K562 (cell line): Measurements from ENCODE around the gene PPP2R5A. TPM values are rescaled to one million over a fixed set of nuclear protein-coding genes. Genes with fewer than 3 reads are reported as not detected.

ENCODE experiments used
- CREB1 ChIP-seq, 2 experiments: sonication (generic) in 1 of 2; formaldehyde crosslinking in 1 of 2; IDR thresholded peaks; 2 replicates each; pipeline versions ENCODE4 v1.6.1 to v1.8.0; 2012 to 2022; ENCODE audit warnings: inconsistent platforms in 1 of 2, mild to moderate bottlenecking in 1 of 2, missing genetic modification reagents in 1 of 2, moderate library complexity in 1 of 2
- CXXC5 ChIP-seq: fragments of 250-450 bp; sonication (Bioruptor Pico); IDR thresholded peaks from 2 replicates; pipeline ENCODE4 v1.8.0; 2022; ENCODE audit warnings: inconsistent platforms, mild to moderate bottlenecking, moderate library complexity
- FIP1L1 ChIP-seq: fragments of 200-400 bp; formaldehyde crosslinking; IDR thresholded peaks from 2 replicates; pipeline ENCODE4 v1.6.1; 2018; ENCODE audit warnings: mild to moderate bottlenecking, low read depth, low read length; ENCODE audit not compliant: poor library complexity, severe bottlenecking
- HMG20B ChIP-seq: fragments of 250-450 bp; sonication (Bioruptor Pico); IDR thresholded peaks from 2 replicates; pipeline ENCODE4 v1.5.0; 2021; ENCODE audit warnings: mild to moderate bottlenecking
- HNRNPL ChIP-seq: fragments of 200-400 bp; formaldehyde crosslinking; IDR thresholded peaks from 2 replicates; pipeline ENCODE4 v1.6.1; 2017; ENCODE audit warnings: low read depth, mild to moderate bottlenecking, low read length
- IRF9 ChIP-seq: fragments of 450-650 bp; IDR thresholded peaks from 2 replicates; pipeline ENCODE4 v1.6.1; 2016; ENCODE audit warnings: missing biosample characterization, missing genetic modification characterization
- MEF2A ChIP-seq: IDR thresholded peaks from 2 replicates; pipeline ENCODE4 v1.6.1; 2011; ENCODE audit warnings: low read depth, mild to moderate bottlenecking, low read length, moderate library complexity; ENCODE audit not compliant: control insufficient read depth
- MXI1 ChIP-seq: IDR thresholded peaks from 2 replicates; pipeline ENCODE4 v1.6.1; 2011; ENCODE audit warnings: low read depth, mild to moderate bottlenecking, improper control_type of control experiment, low read length
- MYBL2 ChIP-seq, 2 experiments: fragments of 450-650 bp in 1 of 2; sonication (generic) in 1 of 2; formaldehyde crosslinking in 1 of 2; IDR thresholded peaks; 2 replicates each; pipeline versions ENCODE4 v1.6.1 to v1.8.1; 2017 to 2022; ENCODE audit warnings: borderline replicate concordance in 1 of 2, inconsistent platforms in 1 of 2, low read depth in 1 of 2, mild to moderate bottlenecking in 1 of 2, missing genetic modification reagents in 1 of 2, moderate library complexity in 1 of 2
- NFIC ChIP-seq: fragments of 450-650 bp; IDR thresholded peaks from 2 replicates; pipeline ENCODE4 v1.6.1; 2017; ENCODE audit warnings: mild to moderate bottlenecking, inconsistent platforms
- SFPQ ChIP-seq: fragments of 200-400 bp; formaldehyde crosslinking; IDR thresholded peaks from 2 replicates; pipeline ENCODE4 v1.6.1; 2017; ENCODE audit warnings: mild to moderate bottlenecking, low read depth, low read length, moderate library complexity
- TAF1 ChIP-seq: IDR thresholded peaks from 2 replicates; pipeline ENCODE4 v1.6.1; 2011; ENCODE audit warnings: mild to moderate bottlenecking, low read length, moderate library complexity; ENCODE audit not compliant: insufficient read depth, control insufficient read depth, severe bottlenecking; ENCODE audit errors: extremely low read depth
- TAF7 ChIP-seq: fragments of 450-650 bp; IDR thresholded peaks from 2 replicates; pipeline ENCODE4 v1.6.1; 2016; ENCODE audit warnings: missing genetic modification characterization, missing compliant biosample characterization
- TARDBP ChIP-seq: fragments of 450-650 bp; IDR thresholded peaks from 2 replicates; pipeline ENCODE4 v1.6.1; 2016
- TCF7L2 ChIP-seq: fragments of 150-350 bp; IDR thresholded peaks from 2 replicates; pipeline ENCODE4 v1.6.1; 2016; ENCODE audit warnings: low read depth, mild to moderate bottlenecking, low read length, moderate library complexity
- ZFP30 ChIP-seq: fragments of 250-450 bp; sonication (Bioruptor Pico); IDR thresholded peaks from 2 replicates; pipeline ENCODE4 v1.8.0; 2022; ENCODE audit warnings: moderate library complexity, mild to moderate bottlenecking, inconsistent platforms, borderline replicate concordance
- ZNF124 ChIP-seq: sonication (generic); formaldehyde crosslinking; IDR thresholded peaks from 2 replicates; pipeline ENCODE4 v1.8.1; 2022; ENCODE audit warnings: missing genetic modification reagents
- polyA plus RNA-seq, 8 experiments: library from polyadenylated mRNA; depleted of rRNA in 4 of 8; stranded (reverse) in 5 of 8; unstranded in 3 of 8; fragments of >200 nt; fragmentation: Nextera tagmentation in 2 of 8; fragmentation: Illumina TruSeq in 1 of 8; extraction: Ambion mirVana in 2 of 8; extraction: Trizol in 1 of 8; gene quantifications; 2 replicates each; pipeline versions ENCODE4 v1.2.1 to v1.2.3, GENCODE V29; 2011 to 2014; ENCODE audit warnings: inconsistent platforms in 1 of 8, missing spikeins in 1 of 8
- total RNA-seq, 7 experiments: library from RNA; depleted of rRNA in 6 of 7; stranded (reverse); fragments of >200 nt in 6 of 7; fragmentation: Illumina TruSeq in 2 of 7; extraction: Trizol in 2 of 7; gene quantifications; 2 replicates each; pipeline versions ENCODE4 v1.2.1 to v1.2.3, GENCODE V29; 2011 to 2021; ENCODE audit warnings: low replicate concordance in 1 of 7
- TF ChIP-seq, protein P1 (sequence below): fragments of 250-450 bp; sonication (Bioruptor Pico); IDR thresholded peaks from 2 replicates; pipeline ENCODE4 v1.5.0; 2020; ENCODE audit warnings: mild to moderate bottlenecking, borderline replicate concordance
- TF ChIP-seq, protein P2 (sequence below), 2 experiments: IDR thresholded peaks; 2 replicates each; pipeline ENCODE4 v1.6.1; 2011; ENCODE audit warnings: borderline replicate concordance in 1 of 2, control low read depth in 1 of 2, low read depth in 1 of 2, low read length in 1 of 2, mild to moderate bottlenecking in 1 of 2, mixed read lengths in 1 of 2, moderate library complexity in 1 of 2; ENCODE audit not compliant: insufficient read depth in 1 of 2, insufficient read length in 1 of 2, poor library complexity in 1 of 2, severe bottlenecking in 1 of 2; ENCODE audit errors: extremely low read depth in 1 of 2

Gene PPP2R5A
- total and polyA plus RNA-seq, 9 of the 15 experiments (the other 6 are each of a cell fraction or from before 2014, with no cell fraction given), result 26.9 to 106 (median 64.3) TPM

DNA sequence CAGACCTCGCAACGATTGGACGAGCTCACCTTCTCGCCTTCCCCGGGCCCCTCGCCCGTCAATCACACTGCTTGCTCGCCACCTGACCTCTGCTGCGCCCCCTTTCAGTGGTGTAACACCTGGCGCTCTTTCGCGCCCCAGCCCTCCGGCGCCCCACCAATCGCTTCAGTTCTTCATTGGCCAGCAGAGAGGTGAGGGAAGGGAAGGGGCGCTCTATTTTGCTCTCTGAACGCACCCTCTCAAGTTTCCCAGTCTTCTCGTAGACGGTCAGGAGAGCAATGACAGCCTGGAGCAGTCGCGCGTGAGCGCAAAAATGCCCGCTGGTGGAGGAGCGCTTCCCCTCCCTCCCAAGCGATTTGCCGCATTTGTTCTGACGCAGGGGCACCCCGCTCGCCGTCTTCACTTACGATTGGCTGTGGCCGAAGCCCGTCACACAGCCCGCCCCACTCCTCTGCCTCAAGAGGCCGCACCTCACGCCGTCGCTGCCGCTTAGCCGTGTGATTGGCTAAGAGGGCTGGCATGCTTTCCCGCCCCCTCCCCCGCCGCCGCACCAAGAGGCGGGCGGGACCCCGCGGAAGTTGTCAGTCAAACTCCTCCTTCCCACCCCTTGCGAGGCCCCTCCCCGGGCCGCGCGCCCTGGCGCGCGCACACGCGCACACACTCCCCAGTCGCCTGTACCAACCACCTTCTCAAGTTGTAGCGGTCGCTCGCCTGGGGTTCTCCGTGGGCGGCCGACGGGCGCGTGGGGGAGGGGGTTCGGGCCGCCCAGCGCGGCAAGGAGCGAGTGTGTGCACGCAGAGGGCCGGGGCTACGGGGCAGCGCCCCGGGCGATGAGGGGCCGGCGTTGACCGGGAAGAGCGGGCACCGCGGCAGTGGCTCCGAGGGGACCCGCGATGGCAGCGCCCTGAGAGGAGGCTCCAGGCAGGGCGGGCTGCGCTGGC, at the start of gene PPP2R5A (continued):
- TF ChIP-seq MYBL2 (IDR thresholded peaks at IDR 0.05; ENCODE audit: low read depth) (no peak), MYBL2 (CRISPR knock-in tag; IDR thresholded peaks at IDR 0.05; ENCODE audit: borderline replicate concordance) (no peak), TARDBP (peak; percentile 77), ZNF124 (CRISPR knock-in tag) (no peak), HNRNPL (peak; percentile 91), IRF9 (no peak), CREB1 (IDR thresholded peaks at IDR 0.05) (peak; percentile 88), CREB1 (CRISPR knock-in tag; IDR thresholded peaks at IDR 0.05) (peak; percentile 94), TAF1 (peak; percentile 91), TAF7 (tag) (peak; percentile 89), CXXC5 (CRISPR knock-in tag) (peak; percentile 98), MXI1 (0 out of 2 replicates have a peak, but pooled peaks have one; percentile 20), ZFP30 (CRISPR knock-in tag) (no peak), NFIC (peak; percentile 57), MEF2A (no peak), HMG20B (CRISPR knock-in tag) (no peak), TCF7L2 (no peak), FIP1L1 (no peak), SFPQ (no peak)
- TF ChIP-seq, protein P1, sequence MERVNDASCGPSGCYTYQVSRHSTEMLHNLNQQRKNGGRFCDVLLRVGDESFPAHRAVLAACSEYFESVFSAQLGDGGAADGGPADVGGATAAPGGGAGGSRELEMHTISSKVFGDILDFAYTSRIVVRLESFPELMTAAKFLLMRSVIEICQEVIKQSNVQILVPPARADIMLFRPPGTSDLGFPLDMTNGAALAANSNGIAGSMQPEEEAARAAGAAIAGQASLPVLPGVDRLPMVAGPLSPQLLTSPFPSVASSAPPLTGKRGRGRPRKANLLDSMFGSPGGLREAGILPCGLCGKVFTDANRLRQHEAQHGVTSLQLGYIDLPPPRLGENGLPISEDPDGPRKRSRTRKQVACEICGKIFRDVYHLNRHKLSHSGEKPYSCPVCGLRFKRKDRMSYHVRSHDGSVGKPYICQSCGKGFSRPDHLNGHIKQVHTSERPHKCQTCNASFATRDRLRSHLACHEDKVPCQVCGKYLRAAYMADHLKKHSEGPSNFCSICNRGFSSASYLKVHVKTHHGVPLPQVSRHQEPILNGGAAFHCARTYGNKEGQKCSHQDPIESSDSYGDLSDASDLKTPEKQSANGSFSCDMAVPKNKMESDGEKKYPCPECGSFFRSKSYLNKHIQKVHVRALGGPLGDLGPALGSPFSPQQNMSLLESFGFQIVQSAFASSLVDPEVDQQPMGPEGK (CRISPR knock-in tag), result no peak
- TF ChIP-seq, protein P2, sequence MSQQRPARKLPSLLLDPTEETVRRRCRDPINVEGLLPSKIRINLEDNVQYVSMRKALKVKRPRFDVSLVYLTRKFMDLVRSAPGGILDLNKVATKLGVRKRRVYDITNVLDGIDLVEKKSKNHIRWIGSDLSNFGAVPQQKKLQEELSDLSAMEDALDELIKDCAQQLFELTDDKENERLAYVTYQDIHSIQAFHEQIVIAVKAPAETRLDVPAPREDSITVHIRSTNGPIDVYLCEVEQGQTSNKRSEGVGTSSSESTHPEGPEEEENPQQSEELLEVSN (IDR thresholded peaks at IDR 0.05; ENCODE audit: borderline replicate concordance in 1 of 2, extremely low read depth in 1 of 2, insufficient read depth in 1 of 2, insufficient read length in 1 of 2, low read depth in 1 of 2, low read length in 1 of 2, poor library complexity in 1 of 2, severe bottlenecking in 1 of 2), result peak; percentile 29 to 89
